AG04450 (cell line): ENCODE data around the gene NEDD4L. TPM values are rescaled to one million over a fixed set of nuclear protein-coding genes. Genes with fewer than 3 reads are reported as not detected.
"Not testable (repeated sequence)": the region's sequence is repeated elsewhere in the genome, so short reads cannot be mapped to it uniquely, and the experiment has no call there.

Experiments used
- CTCF ChIA-PET: fragments of 300-600, 350-600 bp; formaldehyde crosslinking; extraction: SDS; loops from one replicate; lab custom pipeline; 2022; ENCODE audit warnings: antibody characterized with exemption, inconsistent platforms; lab: Charles Lee
- POLR2A ChIA-PET: fragments of 350-600 bp; formaldehyde crosslinking; extraction: SDS; loops from one replicate; lab custom pipeline; 2021; ENCODE audit warnings: antibody characterized with exemption, inconsistent platforms; lab: Yijun Ruan, JAX
- DNase-seq: peaks from one replicate; pipeline ENCODE4 v3.0.0-alpha.2; 2011; ENCODE audit warnings: low read depth, low spot score
- H3K27ac ChIP-seq: one replicate; pipeline ENCODE4 v1.5.1; 2012; ENCODE audit warnings: low read depth, low read length, control low read depth
- H3K27me3 ChIP-seq: one replicate; pipeline ENCODE4 v1.6.0; 2012; ENCODE audit warnings: low read length; ENCODE audit not compliant: control insufficient read depth, insufficient read depth
- H3K4me3 ChIP-seq: 2 replicates; pipeline ENCODE4 v1.5.1; 2011; ENCODE audit warnings: mild to moderate bottlenecking, low read depth, low read length, control low read depth
- H3K9me3 ChIP-seq: 2 replicates; pipeline ENCODE4 v1.5.1; 2012; ENCODE audit warnings: low read length; ENCODE audit not compliant: control insufficient read depth, insufficient read depth
- CTCF ChIP-seq: IDR thresholded peaks from 2 replicates; pipeline ENCODE4 v1.5.1; 2011; ENCODE audit warnings: low read depth, low read length, control low read depth, inconsistent platforms
- polyA plus RNA-seq: library from polyadenylated mRNA; depleted of rRNA; stranded (reverse); fragments of >200 nt; gene quantifications from 2 replicates; pipeline ENCODE4 v1.2.3, GENCODE V29; 2011

NEDD4L gene
- polyA plus RNA-seq, 1 experiment, result 15.0 TPM

DNA sequence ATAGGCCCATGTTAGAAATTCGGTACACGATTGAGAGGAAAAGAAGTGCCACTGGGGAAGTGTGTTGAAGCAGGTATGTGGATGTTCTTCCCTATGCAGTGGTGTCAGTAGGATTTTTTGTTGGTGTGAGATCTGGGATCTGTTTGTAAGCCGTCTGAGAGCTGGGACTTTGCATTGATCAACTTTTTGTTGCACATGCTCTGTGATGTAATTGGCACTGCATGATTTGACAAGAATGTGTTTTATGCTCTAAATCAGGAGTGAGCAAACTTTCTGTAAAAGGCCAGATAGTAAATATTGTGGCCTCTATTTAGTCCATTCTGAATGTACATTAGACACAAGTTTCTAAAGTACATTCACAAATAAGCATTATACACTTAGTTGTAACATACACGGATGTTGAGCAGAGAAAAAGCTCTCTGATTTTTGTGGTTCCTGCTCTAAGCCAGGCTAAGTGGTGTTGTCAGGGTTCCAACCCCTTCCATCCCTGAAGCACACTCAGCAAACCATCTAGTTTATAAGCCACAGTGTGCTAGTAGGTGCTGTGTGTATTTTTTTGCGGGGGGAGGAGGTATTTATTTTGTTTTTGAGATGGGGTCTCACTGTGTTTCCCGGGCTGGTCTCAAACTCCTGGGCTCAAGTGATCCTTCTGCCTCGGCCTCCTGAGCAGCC lies 235.6 kb downstream of the NEDD4L start:
- H3K27ac ChIP-seq, result no peak overlapping the region
- TF ChIP-seq CTCF, result no peak
- no peaks in the 10 kb centered on the region for H3K9me3 ChIP-seq
- POLR2A ChIA-PET, result no interaction called here
- no peak for DNase-seq
- no peaks in the 10 kb centered on the region for H3K27me3 ChIP-seq
- H3K4me3 ChIP-seq, result no peak overlapping the region
- CTCF ChIA-PET, result interaction anchor here (0.5 kb wide), 1 partner anchor 528 kb away, joined by 5 read pairs; no protein-coding TSS in a partner anchor

DNA sequence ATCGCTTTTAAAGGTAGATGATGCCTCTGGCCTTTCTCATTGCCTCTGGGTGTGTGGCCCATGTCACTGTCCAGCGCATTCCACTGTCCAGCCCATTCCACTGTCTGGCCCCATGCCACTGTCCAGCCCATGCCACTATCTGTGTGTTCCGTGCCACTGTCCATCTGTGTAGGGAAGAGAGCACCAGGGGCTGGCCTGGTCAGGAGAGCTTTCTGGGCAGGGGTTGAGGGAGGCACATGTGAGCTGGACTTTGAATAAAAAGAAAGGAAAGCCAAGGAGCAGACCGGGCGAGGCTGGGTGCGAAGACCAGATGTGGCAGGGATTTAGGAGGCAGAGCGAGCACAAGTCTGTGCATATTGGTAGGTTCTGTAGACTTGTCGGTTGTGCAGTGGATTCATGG lies 236.2 kb downstream of the NEDD4L start:
- no peaks in the 10 kb centered on the region for H3K27me3 ChIP-seq
- ChIA-PET POLR2A (no interaction called here), CTCF (interaction anchor here (0.5 kb wide), 1 partner anchor 529 kb away, joined by 5 read pairs; no protein-coding TSS in a partner anchor)
- DNase-seq, result no peak
- no peak overlapping the region for H3K4me3 ChIP-seq
- no peak overlapping the region for H3K27ac ChIP-seq
- no peaks in the 10 kb centered on the region for H3K9me3 ChIP-seq
- no peak for TF ChIP-seq CTCF

DNA sequence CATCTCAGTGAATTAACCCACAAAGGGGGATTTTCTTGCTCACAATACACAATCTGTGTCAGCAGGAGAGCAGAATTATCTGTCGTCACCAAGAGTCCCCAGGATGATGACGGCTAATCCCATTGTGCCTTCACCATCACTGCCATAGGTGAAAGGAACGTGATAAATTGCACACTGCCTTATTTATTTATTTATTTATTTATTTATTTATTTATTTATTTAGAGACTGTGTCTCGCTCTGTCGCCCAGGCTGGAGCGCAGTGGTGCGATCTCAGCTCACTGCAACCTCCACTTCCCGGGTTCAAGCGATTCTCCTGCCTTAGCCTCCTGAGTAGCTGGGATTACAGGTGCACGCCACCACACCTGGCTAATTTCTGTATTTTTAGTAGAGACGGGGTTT lies 238.8 kb downstream of the NEDD4L start:
- H3K9me3 ChIP-seq, H3K4me3 ChIP-seq, DNase-seq, POLR2A ChIA-PET, H3K27me3 ChIP-seq, CTCF ChIA-PET, H3K27ac ChIP-seq: not testable (repeated sequence)

GRCh38 chr18:58284699-58285448 lies 240.8 kb downstream of the NEDD4L start:
- POLR2A ChIA-PET, result no interaction called here
- CTCF ChIA-PET, result no interaction called here

More at GRCh38 chr18:58284699-58285448, 240.8 kb downstream of the NEDD4L start:
- TF ChIP-seq CTCF, result no peak
- Histone ChIP-seq H3K4me3 (no peak overlapping the region), H3K9me3 (no peaks in the 10 kb centered on the region), H3K27ac (no peak overlapping the region), H3K27me3 (no peaks in the 10 kb centered on the region)
- no peak for DNase-seq
